ENCODE measurements around the gene FBXO38. TPM values are rescaled to one million over a fixed set of nuclear protein-coding genes. Genes with fewer than 3 reads are reported as not detected.

Gene FBXO38
- total RNA-seq, 1 experiment from 2014 or later = 36.3 TPM

DNA sequence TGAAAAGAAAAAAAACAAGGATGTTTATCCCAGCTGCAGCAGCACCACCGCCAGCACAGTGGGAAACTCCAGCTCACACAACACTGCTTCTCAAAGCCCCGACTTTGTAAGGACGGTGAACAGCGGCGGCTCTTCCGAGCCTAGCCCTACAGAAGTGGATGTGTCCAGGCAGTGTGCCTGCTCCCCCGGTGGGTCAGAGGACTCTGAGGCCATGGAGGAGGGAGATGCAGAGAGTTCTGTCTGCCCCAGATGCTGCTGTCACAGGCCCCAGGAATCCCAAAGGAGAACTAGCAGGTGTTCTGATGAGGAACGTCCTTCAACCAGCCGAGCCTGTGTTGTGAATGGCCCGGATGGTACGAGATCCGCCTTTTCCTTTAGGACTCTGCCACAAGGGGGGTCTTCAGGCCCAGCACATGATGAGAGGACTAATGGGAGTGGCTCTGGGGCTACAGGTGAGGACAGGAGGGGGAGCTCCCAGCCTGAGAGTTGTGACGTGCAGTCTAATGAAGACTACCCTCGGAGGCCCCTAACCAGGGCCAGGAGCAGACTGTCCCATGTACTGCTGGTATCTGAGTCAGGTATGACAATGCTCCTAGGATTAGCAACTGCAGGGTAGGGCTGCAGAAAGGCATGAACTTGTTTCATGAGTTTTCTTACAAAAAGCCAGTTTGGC lies 43.7 kb downstream of the FBXO38 start:
- no peaks in the 10 kb centered on the region for H3K9me3 ChIP-seq (ENCODE audit: control insufficient read depth in 1 of 2, insufficient read depth in 1 of 2, low read depth in 1 of 2, low read length in 2 of 2)
- H3K79me2 ChIP-seq (ENCODE audit: insufficient read depth, low read length) = no peaks in the 10 kb centered on the region
- DNase-seq (ENCODE audit: low read depth, low spot score) (no peak), ATAC-seq (no peak)
- POLR2A ChIA-PET = no interaction called here
- intact Hi-C loops (cut with micrococcal nuclease) = no loop called here
- CTCF ChIA-PET = no interaction called here
- H2AFZ ChIP-seq (ENCODE audit: low read depth, low read length, poor library complexity, severe bottlenecking) = no peak overlapping the region
- no peak overlapping the region for H3K4me2 ChIP-seq (ENCODE audit: low read length)
- TF ChIP-seq, protein P1, sequence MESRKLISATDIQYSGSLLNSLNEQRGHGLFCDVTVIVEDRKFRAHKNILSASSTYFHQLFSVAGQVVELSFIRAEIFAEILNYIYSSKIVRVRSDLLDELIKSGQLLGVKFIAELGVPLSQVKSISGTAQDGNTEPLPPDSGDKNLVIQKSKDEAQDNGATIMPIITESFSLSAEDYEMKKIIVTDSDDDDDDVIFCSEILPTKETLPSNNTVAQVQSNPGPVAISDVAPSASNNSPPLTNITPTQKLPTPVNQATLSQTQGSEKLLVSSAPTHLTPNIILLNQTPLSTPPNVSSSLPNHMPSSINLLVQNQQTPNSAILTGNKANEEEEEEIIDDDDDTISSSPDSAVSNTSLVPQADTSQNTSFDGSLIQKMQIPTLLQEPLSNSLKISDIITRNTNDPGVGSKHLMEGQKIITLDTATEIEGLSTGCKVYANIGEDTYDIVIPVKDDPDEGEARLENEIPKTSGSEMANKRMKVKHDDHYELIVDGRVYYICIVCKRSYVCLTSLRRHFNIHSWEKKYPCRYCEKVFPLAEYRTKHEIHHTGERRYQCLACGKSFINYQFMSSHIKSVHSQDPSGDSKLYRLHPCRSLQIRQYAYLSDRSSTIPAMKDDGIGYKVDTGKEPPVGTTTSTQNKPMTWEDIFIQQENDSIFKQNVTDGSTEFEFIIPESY (IDR thresholded peaks at IDR 0.05; ENCODE audit: extremely low read depth, insufficient replicate concordance, low read length) = no peak
- TF ChIP-seq ZNF274 (IDR thresholded peaks at IDR 0.05; ENCODE audit: low read depth, low read length) = no peak
- no peak for TF ChIP-seq JUND (IDR thresholded peaks at IDR 0.05)
- TF ChIP-seq CEBPB (IDR thresholded peaks at IDR 0.05; ENCODE audit: low read depth) = no peak
- TF ChIP-seq, protein P2, sequence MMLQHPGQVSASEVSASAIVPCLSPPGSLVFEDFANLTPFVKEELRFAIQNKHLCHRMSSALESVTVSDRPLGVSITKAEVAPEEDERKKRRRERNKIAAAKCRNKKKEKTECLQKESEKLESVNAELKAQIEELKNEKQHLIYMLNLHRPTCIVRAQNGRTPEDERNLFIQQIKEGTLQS (IDR thresholded peaks at IDR 0.05) = no peak
- no peak for TF ChIP-seq EZH2 (IDR thresholded peaks at IDR 0.05)
- H3K4me3 ChIP-seq (replicated peaks in 1 of 2; ENCODE audit: low read depth in 1 of 2, low read length in 2 of 2) = no peak overlapping the region
- H3K36me3 ChIP-seq (ENCODE audit: control insufficient read depth in 1 of 2, insufficient read depth in 2 of 2, low read length in 2 of 2) = peaks cover 13 to 34% of the 10 kb centered on the region in 2 experiments; a peak in 2 of 4 replicates
- no peaks in the 10 kb centered on the region for H3K4me1 ChIP-seq (ENCODE audit: control insufficient read depth in 1 of 2, insufficient read depth in 2 of 2, low read length in 2 of 2)
- BruUV-seq (replicated peaks) = no TSS peak
- H4K20me1 ChIP-seq (ENCODE audit: insufficient read depth) = peaks cover 3% of the 10 kb centered on the region; the same call in 1 of the 2 replicates
- no peaks in the 10 kb centered on the region for H3K27me3 ChIP-seq (ENCODE audit: insufficient read depth, low read length)
- H3K9me2 ChIP-seq (ENCODE audit: insufficient read depth) = no peaks in the 10 kb centered on the region
- H3K27ac ChIP-seq (ENCODE audit: low read depth, low read length) = no peak overlapping the region
- RAD21 ChIA-PET (ENCODE audit: low non-redundant PET in 1 of 2, low total read pairs in 2 of 2, uncharacterized antibody in 2 of 2, unreplicated experiment in 2 of 2) = no interaction called here
- H3K9ac ChIP-seq (ENCODE audit: low read length) = no peak overlapping the region

DNA sequence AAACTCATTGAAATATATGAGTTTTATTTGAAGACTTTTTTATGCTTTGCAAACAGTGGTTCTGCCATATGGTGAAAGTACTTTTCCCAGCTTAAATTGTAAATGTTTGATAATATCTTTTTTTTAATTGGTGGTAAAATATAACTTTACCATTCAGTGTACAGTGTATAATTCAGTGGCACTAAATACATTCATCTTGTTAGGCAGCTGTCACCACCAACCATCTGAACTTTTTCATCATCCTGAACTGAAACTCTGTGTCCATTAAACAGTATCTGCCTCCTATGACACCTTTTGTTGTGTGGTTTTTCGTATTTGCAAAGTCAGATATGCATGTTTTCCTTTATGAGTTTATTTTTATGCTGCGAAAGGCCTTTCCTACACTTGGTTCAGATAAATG lies 45.1 kb downstream of the FBXO38 start:
- Histone ChIP-seq H3K9me3 (ENCODE audit: control insufficient read depth in 1 of 2, insufficient read depth in 1 of 2, low read depth in 1 of 2, low read length in 2 of 2) (no peaks in the 10 kb centered on the region), H3K36me3 (ENCODE audit: control insufficient read depth in 1 of 2, insufficient read depth in 2 of 2, low read length in 2 of 2) (peaks cover 13 to 35% of the 10 kb centered on the region in 2 experiments; a peak in 3 of 4 replicates), H3K4me2 (ENCODE audit: low read length) (no peak overlapping the region), H3K4me1 (ENCODE audit: control insufficient read depth in 1 of 2, insufficient read depth in 2 of 2, low read length in 2 of 2) (no peaks in the 10 kb centered on the region), H3K27ac (ENCODE audit: low read depth, low read length) (no peak overlapping the region), H2AFZ (ENCODE audit: low read depth, low read length, poor library complexity, severe bottlenecking) (no peak overlapping the region), H3K27me3 (ENCODE audit: insufficient read depth, low read length) (no peaks in the 10 kb centered on the region), H3K9ac (ENCODE audit: low read length) (no peak overlapping the region), H4K20me1 (ENCODE audit: insufficient read depth) (peaks cover 3% of the 10 kb centered on the region; the same call in 1 of the 2 replicates), H3K4me3 (replicated peaks in 1 of 2; ENCODE audit: low read depth in 1 of 2, low read length in 2 of 2) (no peak overlapping the region), H3K9me2 (ENCODE audit: insufficient read depth) (no peaks in the 10 kb centered on the region), H3K79me2 (ENCODE audit: insufficient read depth, low read length) (no peaks in the 10 kb centered on the region)
- DNase-seq (ENCODE audit: low read depth, low spot score) (no peak), ATAC-seq (no peak)
- intact Hi-C loops (cut with micrococcal nuclease) = no loop called here
- RAD21 ChIA-PET (ENCODE audit: low non-redundant PET in 1 of 2, low total read pairs in 2 of 2, uncharacterized antibody in 2 of 2, unreplicated experiment in 2 of 2) = no interaction called here
- POLR2A ChIA-PET = no interaction called here
- BruUV-seq (replicated peaks) = no TSS peak
- CTCF ChIA-PET = no interaction called here
- TF ChIP-seq EGR1 (IDR thresholded peaks at IDR 0.05; ENCODE audit: low read depth) = no peak
- no peak for TF ChIP-seq SP1 (IDR thresholded peaks at IDR 0.05; ENCODE audit: low read depth)
- TF ChIP-seq CBX3 (IDR thresholded peaks at IDR 0.05; ENCODE audit: low read depth) = no peak
- TF ChIP-seq, protein P3, sequence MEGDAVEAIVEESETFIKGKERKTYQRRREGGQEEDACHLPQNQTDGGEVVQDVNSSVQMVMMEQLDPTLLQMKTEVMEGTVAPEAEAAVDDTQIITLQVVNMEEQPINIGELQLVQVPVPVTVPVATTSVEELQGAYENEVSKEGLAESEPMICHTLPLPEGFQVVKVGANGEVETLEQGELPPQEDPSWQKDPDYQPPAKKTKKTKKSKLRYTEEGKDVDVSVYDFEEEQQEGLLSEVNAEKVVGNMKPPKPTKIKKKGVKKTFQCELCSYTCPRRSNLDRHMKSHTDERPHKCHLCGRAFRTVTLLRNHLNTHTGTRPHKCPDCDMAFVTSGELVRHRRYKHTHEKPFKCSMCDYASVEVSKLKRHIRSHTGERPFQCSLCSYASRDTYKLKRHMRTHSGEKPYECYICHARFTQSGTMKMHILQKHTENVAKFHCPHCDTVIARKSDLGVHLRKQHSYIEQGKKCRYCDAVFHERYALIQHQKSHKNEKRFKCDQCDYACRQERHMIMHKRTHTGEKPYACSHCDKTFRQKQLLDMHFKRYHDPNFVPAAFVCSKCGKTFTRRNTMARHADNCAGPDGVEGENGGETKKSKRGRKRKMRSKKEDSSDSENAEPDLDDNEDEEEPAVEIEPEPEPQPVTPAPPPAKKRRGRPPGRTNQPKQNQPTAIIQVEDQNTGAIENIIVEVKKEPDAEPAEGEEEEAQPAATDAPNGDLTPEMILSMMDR (IDR thresholded peaks at IDR 0.05 in 2 of 3, conservative IDR thresholded peaks at IDR 0.05 in 1 of 3; ENCODE audit: borderline replicate concordance in 1 of 3, insufficient read depth in 1 of 3, low read depth in 2 of 3, low read length in 2 of 3) = no peak
- TF ChIP-seq FOSL1 (IDR thresholded peaks at IDR 0.05; ENCODE audit: low read depth) = no peak
- TF ChIP-seq EZH2phosphoT487 (IDR thresholded peaks at IDR 0.05; ENCODE audit: borderline replicate concordance) = no peak
- TF ChIP-seq JUND (IDR thresholded peaks at IDR 0.05) = no peak
- no peak for TF ChIP-seq TCF7L2 (IDR thresholded peaks at IDR 0.05; ENCODE audit: borderline replicate concordance, extremely low read depth, insufficient read depth, insufficient read length)
- TF ChIP-seq POLR2AphosphoS5 (IDR thresholded peaks at IDR 0.05; ENCODE audit: low read depth, low read length) = no peak
- TF ChIP-seq, protein P2 (IDR thresholded peaks at IDR 0.05) = no peak

Measured in HCT116 (cell line).